Esophagus muscularis mucosa (tissue), 4 donors: Measurements from ENCODE around the gene TSPAN5.

Source experiments
- CTCF ChIP-seq, 3 experiments: fragments of 200-600 bp in 2 of 3; fragments of 450-650 bp in 1 of 3; sonication (generic) in 2 of 3; IDR thresholded peaks; one replicate each; pipeline ENCODE4 v1.5.1; 2017 to 2019; ENCODE audit warnings: antibody characterized with exemption in 3 of 3, mild to moderate bottlenecking in 2 of 3, moderate library complexity in 1 of 3
- EP300 ChIP-seq: sonication (generic); formaldehyde crosslinking; IDR thresholded peaks from one replicate; pipeline ENCODE4 v1.6.1; 2017; ENCODE audit warnings: antibody characterized with exemption
- POLR2A ChIP-seq: fragments of 450-650 bp; IDR thresholded peaks from one replicate; pipeline ENCODE4 v1.6.1; 2017; ENCODE audit warnings: antibody characterized with exemption, moderate library complexity, mild to moderate bottlenecking, low read depth

- TF ChIP-seq EP300 (no peak), CTCF (IDR thresholded peaks at IDR 0.05) (no peak), POLR2A (no peak)
Observed at GRCh38 chr4:98691588-98691987, 33.2 kb upstream of the TSPAN5 start.
